ENCODE measurements around the gene SPATA31E1. TPM values are rescaled to one million over a fixed set of nuclear protein-coding genes. Genes with fewer than 3 reads are reported as not detected.

SPATA31E1 gene
- total RNA-seq, 2 experiments from 2014 or later, result not detected

- Mint-ChIP-seq H3K9me3 (ENCODE audit: low read depth) (no peaks in the 10 kb centered on the region), H3K27me3 (no peaks in the 10 kb centered on the region), H3K27ac (peak overlapping the region; percentile 76), H3K4me1 (peaks cover 11% of the 10 kb centered on the region), H3K4me3 (no peak overlapping the region), H3K36me3 (ENCODE audit: low read depth) (no peaks in the 10 kb centered on the region)
- ChIA-PET POLR2A (no interaction called here), CTCF (interaction anchor here (0.7 kb wide), 1 partner anchor 149 kb away, joined by 3 read pairs; no protein-coding TSS in a partner anchor)
- intact Hi-C loops (cut with DNase I, micrococcal nuclease), result loop anchor here in 1 of 2 experiments (10.0 kb wide), 1 partner anchor 64 kb away; no protein-coding TSS in a partner anchor
- DNase-seq (no peak), ATAC-seq (peak; percentile 94)
Observed at GRCh38 chr9:87878989-87879511, 3.6 kb upstream of the SPATA31E1 start.

GRCh38 chr9:87880116-87880515 lies 2.6 kb upstream of the SPATA31E1 start:
- intact Hi-C loops (cut with DNase I, micrococcal nuclease), result no loop called here
- no peak overlapping the region for H3K4me3 Mint-ChIP-seq
- peaks cover 11% of the 10 kb centered on the region for H3K4me1 Mint-ChIP-seq
- no peaks in the 10 kb centered on the region for H3K36me3 Mint-ChIP-seq (ENCODE audit: low read depth)
- H3K9me3 Mint-ChIP-seq (ENCODE audit: low read depth), result no peaks in the 10 kb centered on the region
- DNase-seq, result no peak
- ATAC-seq, result no peak
- H3K27me3 Mint-ChIP-seq, result no peaks in the 10 kb centered on the region
- H3K27ac Mint-ChIP-seq, result no peak overlapping the region
- CTCF ChIA-PET, result no interaction called here
- POLR2A ChIA-PET, result no interaction called here

DNA sequence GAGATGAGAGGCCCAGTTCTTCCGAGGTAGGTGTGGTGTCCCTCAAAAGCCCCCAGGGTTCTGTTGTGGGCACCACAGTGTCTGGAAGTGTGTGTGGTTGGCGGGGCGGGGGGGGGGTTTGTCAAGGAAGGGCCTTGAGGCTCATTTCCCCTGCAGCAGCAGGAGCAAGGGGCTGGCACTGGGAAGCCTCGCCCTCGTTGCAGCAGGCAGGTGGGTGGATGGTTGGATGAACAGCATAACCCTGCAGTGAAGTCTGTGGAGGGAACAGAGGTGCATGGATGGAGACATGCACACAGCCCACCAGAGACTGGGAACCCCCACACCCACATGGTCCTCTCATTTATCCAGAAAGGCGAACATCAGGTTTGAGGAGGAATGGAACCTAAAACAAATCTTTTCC lies 2.0 kb upstream of the SPATA31E1 start:
- intact Hi-C loops (cut with DNase I, micrococcal nuclease), result no loop called here
- ATAC-seq (no peak), DNase-seq (no peak)
- CTCF ChIA-PET, result no interaction called here
- Mint-ChIP-seq H3K36me3 (ENCODE audit: low read depth) (no peaks in the 10 kb centered on the region), H3K27ac (no peak overlapping the region), H3K27me3 (no peaks in the 10 kb centered on the region), H3K4me3 (no peak overlapping the region), H3K4me1 (peaks cover 11% of the 10 kb centered on the region), H3K9me3 (ENCODE audit: low read depth) (no peaks in the 10 kb centered on the region)
- POLR2A ChIA-PET, result no interaction called here

GRCh38 chr9:87883274-87883673 lies 597 bp downstream of the SPATA31E1 start:
- H3K36me3 Mint-ChIP-seq (ENCODE audit: low read depth), result no peaks in the 10 kb centered on the region
- ATAC-seq, result no peak
- no peak overlapping the region for H3K4me3 Mint-ChIP-seq
- ChIA-PET CTCF (interaction anchor here (0.7 to 1.0 kb wide), 2 partner anchors 12 to 479 kb away, joined by 3 to 4 read pairs; no protein-coding TSS in a partner anchor), POLR2A (no interaction called here)
- intact Hi-C loops (cut with DNase I, micrococcal nuclease), result no loop called here
- H3K27me3 Mint-ChIP-seq, result no peaks in the 10 kb centered on the region
- H3K9me3 Mint-ChIP-seq (ENCODE audit: low read depth), result no peaks in the 10 kb centered on the region
- H3K27ac Mint-ChIP-seq, result no peak overlapping the region
- H3K4me1 Mint-ChIP-seq, result peaks cover 11% of the 10 kb centered on the region
- no peak for DNase-seq

DNA sequence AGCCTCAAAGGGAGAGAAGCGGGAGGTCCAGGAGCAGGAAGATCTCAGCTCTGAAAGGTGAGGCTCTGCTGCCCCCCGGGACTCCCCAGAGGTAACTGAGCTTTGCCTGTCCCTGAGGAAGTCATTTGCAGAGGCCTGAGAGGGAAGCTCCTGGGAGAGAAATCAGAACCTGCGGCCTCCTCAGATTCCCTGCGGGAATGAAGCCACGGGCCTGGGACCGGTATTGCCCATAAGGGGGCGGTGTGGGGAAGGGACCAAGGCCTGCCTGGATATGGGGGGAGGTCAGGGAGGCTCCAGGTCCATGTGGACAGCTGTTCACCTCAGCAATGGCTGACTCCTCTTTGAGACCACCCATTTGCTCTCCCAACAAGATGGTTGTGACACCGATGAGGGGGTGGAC lies 1.3 kb downstream of the SPATA31E1 start:
- no peaks in the 10 kb centered on the region for H3K9me3 Mint-ChIP-seq (ENCODE audit: low read depth)
- no peak for ATAC-seq
- no peak overlapping the region for H3K4me3 Mint-ChIP-seq
- no peaks in the 10 kb centered on the region for H3K36me3 Mint-ChIP-seq (ENCODE audit: low read depth)
- ChIA-PET CTCF (interaction anchor here (0.7 to 1.3 kb wide), 3 partner anchors 11 to 479 kb away, joined by 3 to 4 read pairs (median 3); no protein-coding TSS in a partner anchor), POLR2A (no interaction called here)
- intact Hi-C loops (cut with DNase I, micrococcal nuclease), result no loop called here
- H3K27ac Mint-ChIP-seq, result no peak overlapping the region
- no peak for DNase-seq
- H3K27me3 Mint-ChIP-seq, result no peaks in the 10 kb centered on the region
- H3K4me1 Mint-ChIP-seq, result peaks cover 6% of the 10 kb centered on the region

DNA sequence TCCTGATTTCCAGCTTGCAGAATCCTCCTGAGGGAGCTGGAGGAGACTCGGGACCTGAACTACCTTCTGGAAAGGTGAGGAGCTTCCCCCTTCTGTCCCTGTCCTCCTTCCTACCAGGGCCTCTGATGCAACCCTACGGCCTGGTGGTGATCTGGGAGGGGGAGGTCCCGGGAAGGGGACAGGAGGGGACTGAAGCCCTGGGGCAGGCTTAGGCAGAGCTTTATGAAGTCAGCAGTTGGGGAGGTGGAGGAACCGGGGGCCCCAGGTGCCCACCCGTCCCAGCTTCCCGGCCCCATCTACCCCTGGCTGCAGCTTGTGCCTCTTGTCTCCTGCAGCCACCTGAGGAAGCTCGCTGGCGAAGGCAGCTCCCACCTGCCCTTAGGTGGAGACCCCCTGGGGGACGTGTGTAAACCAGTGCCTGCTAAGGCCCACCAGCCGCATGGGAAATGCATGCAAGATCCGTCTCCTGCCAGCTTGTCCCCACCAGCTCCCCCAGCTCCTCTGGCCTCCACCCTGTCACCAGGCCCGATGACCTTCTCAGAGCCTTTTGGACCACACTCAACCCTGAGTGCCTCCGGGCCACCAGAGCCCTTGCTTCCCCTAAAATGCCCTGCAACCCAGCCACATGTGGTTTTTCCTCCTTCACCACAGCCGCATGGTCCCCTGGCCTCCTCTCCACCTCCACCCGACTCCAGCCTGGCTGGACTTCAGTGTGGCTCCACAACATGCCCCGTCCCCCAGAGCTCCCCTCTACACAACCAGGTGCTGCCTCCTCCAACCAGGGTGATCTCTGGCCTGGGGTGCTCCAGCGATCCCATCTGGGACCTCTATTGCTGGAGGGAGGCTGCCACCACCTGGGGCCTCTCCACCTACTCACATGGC lies 2.1 kb downstream of the SPATA31E1 start:
- DNase-seq (no peak), ATAC-seq (no peak)
- intact Hi-C loops (cut with DNase I, micrococcal nuclease), result no loop called here
- Mint-ChIP-seq H3K4me1 (peaks cover 4% of the 10 kb centered on the region), H3K27ac (no peak overlapping the region), H3K4me3 (no peak overlapping the region), H3K27me3 (no peaks in the 10 kb centered on the region), H3K9me3 (ENCODE audit: low read depth) (no peaks in the 10 kb centered on the region), H3K36me3 (ENCODE audit: low read depth) (no peaks in the 10 kb centered on the region)
- POLR2A ChIA-PET, result no interaction called here
- CTCF ChIA-PET, result interaction anchor here (1.3 kb wide), 1 partner anchor 66 kb away, joined by 3 read pairs; no protein-coding TSS in a partner anchor

GRCh38 chr9:87885484-87886189 lies 3.0 kb downstream of the SPATA31E1 start:
- H3K4me3 Mint-ChIP-seq, result no peak overlapping the region
- no peaks in the 10 kb centered on the region for H3K27me3 Mint-ChIP-seq
- no peak for ATAC-seq
- CTCF ChIA-PET, result no interaction called here
- intact Hi-C loops (cut with DNase I, micrococcal nuclease), result no loop called here
- no peaks in the 10 kb centered on the region for H3K36me3 Mint-ChIP-seq (ENCODE audit: low read depth)
- no peak overlapping the region for H3K27ac Mint-ChIP-seq
- no peaks in the 10 kb centered on the region for H3K9me3 Mint-ChIP-seq (ENCODE audit: low read depth)
- no peaks in the 10 kb centered on the region for H3K4me1 Mint-ChIP-seq
- no peak for DNase-seq
- POLR2A ChIA-PET, result no interaction called here

DNA sequence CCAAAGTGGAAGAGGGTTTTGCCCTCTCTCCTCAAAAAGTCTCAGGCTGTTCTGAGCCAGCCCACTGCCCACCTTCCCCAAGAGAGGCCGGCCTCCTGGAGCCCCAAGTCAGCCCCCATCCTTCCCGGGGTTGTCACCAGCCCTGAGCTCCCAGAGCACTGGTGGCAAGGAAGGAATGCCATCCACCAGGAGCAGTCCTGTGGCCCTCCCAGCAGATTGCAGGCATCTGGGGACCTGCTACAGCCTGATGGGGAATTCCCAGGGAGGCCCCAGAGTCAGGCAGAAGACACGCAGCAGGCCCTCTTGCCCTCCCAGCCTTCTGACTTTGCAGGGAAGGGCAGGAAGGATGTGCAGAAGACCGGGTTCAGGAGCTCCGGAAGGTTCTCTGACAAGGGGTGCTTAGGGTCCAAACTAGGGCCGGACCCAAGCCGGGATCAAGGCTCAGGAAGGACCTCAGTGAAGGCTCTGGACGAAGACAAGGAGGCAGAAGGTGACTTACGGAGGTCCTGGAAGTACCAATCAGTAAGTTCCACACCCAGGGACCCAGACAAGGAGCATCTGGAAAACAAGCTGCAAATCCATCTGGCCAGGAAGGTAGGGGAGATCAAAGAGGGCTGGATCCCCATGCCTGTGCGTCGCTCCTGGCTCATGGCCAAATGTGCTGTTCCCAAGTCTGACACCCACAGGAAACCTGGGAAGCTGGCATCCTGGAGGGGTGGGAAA lies 3.7 kb downstream of the SPATA31E1 start:
- POLR2A ChIA-PET, result no interaction called here
- Mint-ChIP-seq H3K9me3 (ENCODE audit: low read depth) (no peaks in the 10 kb centered on the region), H3K36me3 (ENCODE audit: low read depth) (no peaks in the 10 kb centered on the region), H3K4me1 (no peaks in the 10 kb centered on the region), H3K4me3 (no peak overlapping the region), H3K27me3 (no peaks in the 10 kb centered on the region), H3K27ac (no peak overlapping the region)
- ATAC-seq (no peak), DNase-seq (no peak)
- CTCF ChIA-PET, result interaction anchor here (0.6 kb wide), 1 partner anchor 88 kb away, joined by 3 read pairs; no protein-coding TSS in a partner anchor
- intact Hi-C loops (cut with DNase I, micrococcal nuclease), result no loop called here

GRCh38 chr9:87886933-87887505 lies 4.3 kb downstream of the SPATA31E1 start:
- H3K9me3 Mint-ChIP-seq (ENCODE audit: low read depth), result no peaks in the 10 kb centered on the region
- H3K4me3 Mint-ChIP-seq, result no peak overlapping the region
- H3K27me3 Mint-ChIP-seq, result no peaks in the 10 kb centered on the region
- ATAC-seq (no peak), DNase-seq (no peak)
- no peak overlapping the region for H3K27ac Mint-ChIP-seq
- ChIA-PET POLR2A (no interaction called here), CTCF (interaction anchor here (0.6 kb wide), 1 partner anchor 88 kb away, joined by 3 read pairs; no protein-coding TSS in a partner anchor)
- intact Hi-C loops (cut with DNase I, micrococcal nuclease), result no loop called here
- H3K36me3 Mint-ChIP-seq (ENCODE audit: low read depth), result no peaks in the 10 kb centered on the region
- H3K4me1 Mint-ChIP-seq, result no peaks in the 10 kb centered on the region

GRCh38 chr9:87887661-87888480 lies 5.2 kb downstream of the SPATA31E1 start:
- ChIA-PET POLR2A (no interaction called here), CTCF (no interaction called here)
- Mint-ChIP-seq H3K9me3 (ENCODE audit: low read depth) (no peaks in the 10 kb centered on the region), H3K4me3 (no peak overlapping the region), H3K36me3 (ENCODE audit: low read depth) (no peaks in the 10 kb centered on the region), H3K4me1 (no peaks in the 10 kb centered on the region), H3K27ac (no peak overlapping the region), H3K27me3 (no peaks in the 10 kb centered on the region)
- no peak for DNase-seq
- no peak for ATAC-seq
- intact Hi-C loops (cut with DNase I, micrococcal nuclease), result no loop called here
